ENCODE results near the gene TMEM106C. TPM values are rescaled to one million over a fixed set of nuclear protein-coding genes. Genes with fewer than 3 reads are reported as not detected.

TMEM106C gene
- total and polyA plus RNA-seq, 2 of the 13 experiments (the other 11 are each of a cell fraction or from before 2014, with no cell fraction given): 132 to 192 TPM

DNA sequence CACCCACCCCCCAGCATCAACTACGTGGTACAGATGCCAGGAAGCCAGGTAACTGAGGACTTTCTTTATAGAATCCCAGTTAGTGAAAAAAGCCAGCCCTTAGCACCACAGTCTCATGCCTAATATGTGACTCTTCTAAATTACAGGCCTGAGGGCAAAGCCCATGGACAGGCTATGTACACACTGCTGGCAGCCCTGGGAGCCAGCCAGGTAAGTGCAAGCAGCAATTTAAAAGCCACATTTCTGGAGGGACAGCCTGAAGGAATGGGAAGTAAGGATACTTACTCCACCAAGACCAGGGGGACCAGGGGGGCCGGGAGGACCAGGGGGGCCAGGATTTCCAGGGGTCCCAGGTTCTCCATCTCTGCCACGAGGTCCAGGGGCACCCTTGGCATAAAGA, 33.9 kb downstream of the TMEM106C start:
- no TSS peak for BruUV-seq (replicated peaks)
- ChIA-PET POLR2A (no interaction called here), CTCF (ENCODE audit: low intra/inter-chr PET ratio, low total read pairs) (no interaction called here)
- Histone ChIP-seq H2AFZ (ENCODE audit: low read length) (no peak overlapping the region), H4K20me1 (ENCODE audit: insufficient read depth, low read length) (no peaks in the 10 kb centered on the region), H3K27me3 (ENCODE audit: control insufficient read depth in 1 of 2, insufficient read depth in 2 of 2, low read length in 2 of 2) (peaks cover 0 to 18% of the 10 kb centered on the region in 2 experiments; a peak in 3 of 5 replicates), H3K79me2 (ENCODE audit: insufficient read depth, low read length) (no peaks in the 10 kb centered on the region), H3K4me3 (replicated peaks in 1 of 3; ENCODE audit: insufficient read depth in 1 of 3, low read depth in 2 of 3, low read length in 3 of 3) (no peak overlapping the region), H3K9me3 (ENCODE audit: low read length) (no peaks in the 10 kb centered on the region), H3K4me2 (ENCODE audit: low read depth, low read length) (no peak overlapping the region), H3K9ac (ENCODE audit: insufficient read depth, low read depth, low read length) (no peak overlapping the region), H3K27ac (ENCODE audit: extremely low read length, insufficient read depth, low read length) (no peak overlapping the region), H3K36me3 (replicated peaks in 1 of 2; ENCODE audit: control insufficient read depth in 1 of 2, insufficient read depth in 2 of 2, low read length in 2 of 2) (no peaks in the 10 kb centered on the region; a peak in 1 of 5 replicates), H3K4me1 (ENCODE audit: insufficient read depth, low read length) (peaks cover 14% of the 10 kb centered on the region)
- WGBS (ENCODE audit: low lambda C conversion rate): 10% methylated on average over 3 of the region's 3 CpGs
- FAIRE-seq (no peak), ATAC-seq (peak; percentile 71), DNase-seq (ENCODE audit: low spot score) (no peak)
- in situ Hi-C loops (cut with HindIII; ENCODE audit: extremely low pct_ligation_motif_present, low pct_unique_long_range_greater_than_20kb) (no loop called here), intact Hi-C loops (cut with micrococcal nuclease; ENCODE audit: unreplicated experiment) (no loop called here)
- TF ChIP-seq ZNF296 (CRISPR knock-in tag; conservative IDR thresholded peaks at IDR 0.05) (no peak), ZBTB42 (CRISPR knock-in tag; IDR thresholded peaks at IDR 0.05) (no peak), ZNF143 (CRISPR knock-in tag; IDR thresholded peaks at IDR 0.05) (no peak), GLI4 (CRISPR knock-in tag; IDR thresholded peaks at IDR 0.05; ENCODE audit: borderline replicate concordance) (no peak), NR3C1 (CRISPR knock-in tag; IDR thresholded peaks at IDR 0.05) (no peak), TRIM24 (CRISPR knock-in tag; IDR thresholded peaks at IDR 0.05) (no peak), ZNF629 (CRISPR knock-in tag; conservative IDR thresholded peaks at IDR 0.05) (no peak)
- TF ChIP-seq, protein P1, sequence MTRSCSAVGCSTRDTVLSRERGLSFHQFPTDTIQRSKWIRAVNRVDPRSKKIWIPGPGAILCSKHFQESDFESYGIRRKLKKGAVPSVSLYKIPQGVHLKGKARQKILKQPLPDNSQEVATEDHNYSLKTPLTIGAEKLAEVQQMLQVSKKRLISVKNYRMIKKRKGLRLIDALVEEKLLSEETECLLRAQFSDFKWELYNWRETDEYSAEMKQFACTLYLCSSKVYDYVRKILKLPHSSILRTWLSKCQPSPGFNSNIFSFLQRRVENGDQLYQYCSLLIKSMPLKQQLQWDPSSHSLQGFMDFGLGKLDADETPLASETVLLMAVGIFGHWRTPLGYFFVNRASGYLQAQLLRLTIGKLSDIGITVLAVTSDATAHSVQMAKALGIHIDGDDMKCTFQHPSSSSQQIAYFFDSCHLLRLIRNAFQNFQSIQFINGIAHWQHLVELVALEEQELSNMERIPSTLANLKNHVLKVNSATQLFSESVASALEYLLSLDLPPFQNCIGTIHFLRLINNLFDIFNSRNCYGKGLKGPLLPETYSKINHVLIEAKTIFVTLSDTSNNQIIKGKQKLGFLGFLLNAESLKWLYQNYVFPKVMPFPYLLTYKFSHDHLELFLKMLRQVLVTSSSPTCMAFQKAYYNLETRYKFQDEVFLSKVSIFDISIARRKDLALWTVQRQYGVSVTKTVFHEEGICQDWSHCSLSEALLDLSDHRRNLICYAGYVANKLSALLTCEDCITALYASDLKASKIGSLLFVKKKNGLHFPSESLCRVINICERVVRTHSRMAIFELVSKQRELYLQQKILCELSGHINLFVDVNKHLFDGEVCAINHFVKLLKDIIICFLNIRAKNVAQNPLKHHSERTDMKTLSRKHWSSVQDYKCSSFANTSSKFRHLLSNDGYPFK (CRISPR knock-in tag; IDR thresholded peaks at IDR 0.05; ENCODE audit: borderline replicate concordance): no peak

Measured in HepG2 (cell line).